NCI-H1417 treated with DMSO at 0.1 percent for 48 hours (cell line): ENCODE data around the gene VAMP2.

Source experiments
- DNase-seq: peaks from one replicate; lab custom pipeline; 2025; lab: John Stamatoyannopoulos, UW

Gene VAMP2

DNA sequence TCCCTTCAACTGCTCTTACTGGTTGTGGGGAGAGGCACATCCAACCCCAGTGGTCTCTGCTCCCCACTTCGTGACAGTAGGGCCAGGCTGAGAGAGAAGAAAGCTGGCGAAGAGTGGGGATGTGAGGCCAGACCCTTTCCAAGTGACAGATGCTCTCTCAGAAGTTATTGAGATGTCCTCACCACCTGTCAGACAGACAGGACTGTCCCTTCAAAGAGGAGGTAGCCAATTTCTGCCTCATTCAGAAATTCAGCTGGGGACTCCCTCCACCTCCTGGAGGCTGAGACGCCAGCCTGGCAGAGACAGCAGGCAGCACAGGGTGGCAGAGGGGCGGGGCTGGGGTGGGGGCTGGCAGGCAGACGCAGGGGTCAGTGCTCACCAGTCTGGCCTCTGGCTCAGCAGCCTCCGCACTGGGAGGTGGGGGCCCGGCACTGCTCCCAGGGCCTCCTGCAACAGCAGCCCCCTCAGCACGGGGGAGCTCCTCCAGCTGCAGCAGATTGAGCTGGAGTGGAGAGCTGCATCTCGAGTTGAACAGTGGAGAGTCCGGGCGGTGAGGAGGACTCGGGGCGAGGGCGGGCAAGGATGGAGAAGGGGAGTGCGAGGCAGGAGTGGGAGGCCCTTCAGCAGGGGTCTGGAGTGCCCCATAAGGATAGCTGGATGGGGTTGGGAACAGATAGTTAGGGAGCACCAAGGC is 19.7 kb downstream of the VAMP2 start:
- no peak for DNase-seq

- no peak for DNase-seq
Measured at GRCh38 chr17:8142158-8142886, 20.4 kb downstream of the VAMP2 start.

DNA sequence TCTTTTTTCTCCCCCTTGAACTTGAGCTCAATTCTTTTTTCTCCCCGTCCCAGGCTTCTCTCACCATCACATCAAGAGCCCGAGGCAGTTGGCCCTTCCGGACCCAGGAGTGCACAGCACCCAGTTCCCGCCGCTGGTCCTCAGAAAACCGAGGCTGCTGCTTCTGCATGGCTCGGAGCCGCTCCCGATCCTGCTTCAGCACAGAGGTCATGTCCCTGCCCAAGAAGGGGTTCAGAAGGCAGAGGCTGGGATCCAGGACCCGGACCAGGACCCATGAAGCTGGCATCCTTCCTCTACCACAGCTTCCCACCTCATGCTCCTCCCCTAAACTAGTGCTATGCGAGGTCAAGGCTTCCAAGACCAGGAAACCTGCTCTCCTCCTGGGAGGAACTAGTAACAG is 21.0 kb downstream of the VAMP2 start:
- no peak for DNase-seq

DNA sequence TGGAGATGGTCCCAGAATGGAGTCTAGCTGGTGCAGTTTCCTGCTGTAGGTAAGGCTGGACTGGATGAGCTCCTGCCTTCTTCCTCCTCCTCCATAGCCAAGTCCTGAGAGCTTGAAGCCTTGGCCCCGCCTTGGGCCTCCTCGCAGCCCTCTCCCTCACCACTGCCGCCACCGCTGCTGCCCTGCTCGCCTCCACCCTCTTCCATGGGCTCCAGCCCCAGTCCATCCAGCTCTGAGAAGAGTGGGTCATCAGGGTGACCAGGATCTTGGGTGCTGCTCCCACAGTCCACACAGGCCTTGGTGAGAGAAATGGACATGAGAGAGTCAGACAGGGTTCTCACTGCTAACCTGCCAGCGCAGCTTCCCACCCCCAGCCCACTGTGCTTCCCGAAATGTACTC is 21.7 kb downstream of the VAMP2 start:
- DNase-seq, result no peak

- no peak for DNase-seq
Measured at GRCh38 chr17:8140065-8141029, 22.4 kb downstream of the VAMP2 start.

- DNase-seq, result peak; percentile 81
Measured at GRCh38 chr17:8138672-8139371, 23.9 kb downstream of the VAMP2 start.

- no peak for DNase-seq
Measured at GRCh38 chr17:8138374-8138671, 24.4 kb downstream of the VAMP2 start.

- DNase-seq, result no peak
Measured at GRCh38 chr17:8137645-8138373, 24.9 kb downstream of the VAMP2 start.

- DNase-seq, result no peak
Measured at GRCh38 chr17:8133941-8134340, 28.8 kb downstream of the VAMP2 start.

DNA sequence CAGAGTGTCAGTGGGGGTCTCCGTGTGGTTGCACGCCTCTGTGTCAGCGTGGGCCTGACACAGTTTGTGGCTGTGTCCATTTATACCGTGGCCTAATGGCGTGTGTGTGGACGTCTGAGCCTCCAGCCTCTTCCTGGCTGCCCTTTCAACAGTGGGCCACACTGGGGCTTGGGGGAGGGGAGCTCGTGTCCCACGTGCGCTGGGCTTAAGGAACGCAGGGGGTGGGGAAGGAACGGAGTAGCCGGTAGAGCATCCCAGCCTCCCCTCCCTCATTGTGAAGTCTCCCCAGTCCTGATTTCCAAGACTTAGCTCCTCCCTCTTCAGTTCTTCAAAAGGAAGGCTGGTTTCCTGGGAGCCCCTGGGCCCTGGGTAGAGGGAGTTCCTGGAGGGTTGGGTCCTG is 29.3 kb downstream of the VAMP2 start:
- DNase-seq, result no peak

DNA sequence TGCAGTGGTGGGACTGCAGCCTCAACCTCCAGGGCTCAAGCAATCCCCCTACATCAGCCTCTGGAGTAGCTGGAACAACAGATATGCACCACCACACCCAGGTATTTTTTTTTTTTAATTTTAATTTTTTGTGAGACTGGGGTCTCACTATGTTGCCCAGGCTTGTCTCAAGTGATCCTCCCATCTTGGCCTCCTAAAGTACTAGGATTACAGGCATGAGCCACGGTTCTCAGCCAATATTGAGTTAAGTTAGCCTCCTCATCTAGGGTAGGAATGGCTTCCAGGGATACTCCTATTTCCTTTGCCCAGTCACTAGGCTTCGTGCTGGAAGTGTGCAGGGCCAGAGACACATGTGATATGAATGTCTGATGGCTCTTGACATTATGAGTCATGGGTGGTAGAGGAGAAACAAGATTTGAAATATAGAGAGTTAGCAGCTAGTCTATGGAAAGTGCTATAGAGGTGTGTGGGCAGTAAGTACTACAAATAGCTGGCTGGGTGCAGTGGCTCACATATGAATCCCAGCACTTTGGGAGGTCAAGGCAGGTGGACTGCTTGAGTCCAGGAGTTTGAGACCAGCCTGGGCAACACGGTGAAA is 30.8 kb downstream of the VAMP2 start:
- no peak for DNase-seq

GRCh38 chr17:8128125-8128784 is 34.5 kb downstream of the VAMP2 start:
- DNase-seq, result no peak

GRCh38 chr17:8126491-8127066 is 36.2 kb downstream of the VAMP2 start:
- no peak for DNase-seq

GRCh38 chr17:8125947-8126490 is 36.7 kb downstream of the VAMP2 start:
- no peak for DNase-seq

DNA sequence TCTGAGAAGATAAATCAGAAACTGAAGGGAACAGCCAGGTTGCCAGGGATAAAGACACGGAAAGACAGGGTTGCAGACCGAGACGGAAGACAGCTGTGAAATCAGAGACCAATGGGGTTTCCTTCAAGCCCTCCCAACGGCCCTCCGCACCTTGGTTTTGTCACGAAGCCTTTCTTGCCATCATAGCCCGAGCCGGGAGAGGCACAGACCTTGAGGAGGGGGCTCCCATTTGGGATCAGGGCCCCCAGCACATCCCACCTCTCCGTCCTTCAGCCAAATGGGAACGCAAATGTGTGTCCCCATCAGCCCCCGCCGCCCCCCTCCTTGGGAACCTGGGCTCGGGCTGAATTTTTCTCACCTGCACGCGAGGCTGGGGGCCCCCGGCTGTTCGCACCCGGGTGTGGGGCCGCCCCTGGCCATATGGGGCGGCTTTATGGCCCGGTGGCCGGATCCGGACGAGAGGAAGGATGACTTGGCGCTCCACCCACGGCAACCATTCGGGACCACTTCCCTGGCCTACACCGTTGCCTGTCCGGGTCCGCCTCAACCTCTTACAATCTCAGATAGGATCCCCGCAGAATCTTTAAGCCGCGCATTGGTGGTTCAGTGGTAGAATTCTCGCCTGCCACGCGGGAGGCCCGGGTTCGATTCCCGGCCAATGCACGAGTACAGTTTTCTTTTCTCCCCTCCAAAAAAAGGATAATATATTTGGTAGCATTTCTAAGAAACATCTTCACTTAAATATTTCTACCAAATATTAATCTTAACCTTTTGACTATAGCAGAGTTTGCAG is 37.4 kb downstream of the VAMP2 start:
- DNase-seq, result no peak

DNA sequence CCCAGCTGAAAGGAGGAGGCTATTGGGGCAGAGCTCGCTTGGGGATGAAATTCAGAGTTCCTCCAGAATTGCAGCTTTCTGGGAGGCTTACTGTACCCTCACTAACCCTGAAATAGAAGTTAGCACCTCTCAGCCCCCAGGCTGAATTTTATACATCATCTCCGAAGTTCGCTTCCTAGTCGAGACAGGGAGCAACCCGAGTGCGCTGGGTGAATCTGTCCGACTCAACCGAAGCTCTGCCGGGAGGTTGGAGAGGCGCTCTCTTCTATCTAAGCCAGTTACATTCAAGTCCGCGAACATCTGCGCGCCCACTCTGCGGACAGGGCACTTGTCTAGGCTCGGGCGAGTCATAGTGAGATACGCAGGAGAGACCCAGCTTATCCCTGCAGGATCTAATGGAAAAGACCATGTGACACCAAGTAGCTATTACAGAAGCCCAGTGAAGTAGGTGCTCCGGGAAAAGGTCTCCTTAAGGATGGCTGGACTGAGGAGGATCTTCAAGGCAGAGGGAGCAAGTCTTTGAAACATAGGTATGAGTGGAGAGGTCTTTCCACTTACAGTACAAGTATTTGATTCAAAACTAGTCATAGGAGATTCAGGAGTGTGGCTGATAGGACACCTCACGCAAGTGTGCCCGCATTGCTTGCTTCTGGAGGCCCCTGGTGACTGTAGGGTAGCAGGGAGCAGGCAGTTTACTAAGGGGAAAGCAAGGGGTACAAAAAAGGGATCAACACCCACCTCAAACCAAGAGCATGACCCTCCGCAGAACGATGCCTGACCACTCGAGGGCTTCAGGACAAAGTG is 38.2 kb downstream of the VAMP2 start:
- DNase-seq, result no peak

GRCh38 chr17:8123695-8124349 is 38.9 kb downstream of the VAMP2 start, which contains the start of gene HES7:
Gene HES7 (minus strand): TSS chr17:8124106. CDS start chr17:8124084, 22 bp downstream.
- DNase-seq, result no peak
